Smooth muscle cell (in vitro differentiated cells): ENCODE measurements around the gene CD109. TPM values are rescaled to one million over a fixed set of nuclear protein-coding genes. Genes with fewer than 3 reads are reported as not detected.
A peak's percentile ranks its signal among the peaks of the same experiment; 100 is the strongest.
"Not testable (repeated sequence)": the region's sequence is repeated elsewhere in the genome, so short reads cannot be mapped to it uniquely, and the experiment has no call there.

Experiments
- DNase-seq: peaks from one replicate; lab custom pipeline; 2025; ENCODE audit not compliant: unreplicated experiment; lab: John Stamatoyannopoulos, UW
- H2AFZ ChIP-seq: fragments of 200-600 bp; sonication (generic); 2 replicates; pipeline ENCODE4 v1.6.0; 2016; ENCODE audit warnings: antibody characterized with exemption, low read depth, mild to moderate bottlenecking
- H3F3A ChIP-seq: fragments of 200-600 bp; sonication (generic); 2 replicates; pipeline ENCODE4 v1.6.0; 2017; ENCODE audit warnings: antibody characterized with exemption, low read depth
- H3K27ac ChIP-seq: fragments of 200-600 bp; sonication (generic); 2 replicates; pipeline ENCODE4 v1.5.1; 2016; ENCODE audit warnings: low read depth, mild to moderate bottlenecking
- H3K27me3 ChIP-seq: fragments of 200-600 bp; sonication (generic); 2 replicates; pipeline ENCODE4 v1.6.1; 2016; ENCODE audit warnings: low read depth, mild to moderate bottlenecking
- H3K36me3 ChIP-seq: fragments of 200-600 bp; sonication (generic); 2 replicates; pipeline ENCODE4 v1.5.1; 2016; ENCODE audit warnings: low read depth
- H3K4me1 ChIP-seq: fragments of 200-600 bp; sonication (generic); 2 replicates; pipeline ENCODE4 v1.5.1; 2016; ENCODE audit warnings: low read depth
- H3K4me2 ChIP-seq: fragments of 200-600 bp; sonication (generic); 2 replicates; pipeline ENCODE4 v1.6.0; 2016; ENCODE audit warnings: mild to moderate bottlenecking
- H3K4me3 ChIP-seq: fragments of 200-600 bp; sonication (generic); 2 replicates; pipeline ENCODE4 v1.5.1; 2016; ENCODE audit warnings: mild to moderate bottlenecking
- H3K79me2 ChIP-seq: fragments of 200-600 bp; sonication (generic); 2 replicates; pipeline ENCODE4 v1.6.0; 2016; ENCODE audit warnings: low read depth, mild to moderate bottlenecking
- H3K9ac ChIP-seq: fragments of 200-600 bp; sonication (generic); 2 replicates; pipeline ENCODE4 v1.6.0; 2016; ENCODE audit warnings: low read depth
- H3K9me3 ChIP-seq: fragments of 200-600 bp; sonication (generic); replicated peaks from 2 replicates; pipeline ENCODE4 v1.5.1; 2016; ENCODE audit warnings: low read depth
- H4K20me1 ChIP-seq: fragments of 200-600 bp; sonication (generic); 2 replicates; pipeline ENCODE4 v1.6.0; 2016; ENCODE audit warnings: low read depth
- WGBS: methylation state at CpG from one replicate; pipeline ENCODE4 v1.1.7; 2016; ENCODE audit warnings: low lambda C conversion rate; 5-methylcytosine and 5-hydroxymethylcytosine counted together
- polyA plus RNA-seq: library from polyadenylated mRNA; unstranded; fragments of >200 nt; fragmentation: Nextera tagmentation; extraction: Ambion mirVana; gene quantifications from 2 replicates; pipeline ENCODE4 v1.2.1, GENCODE V29; 2016
- total RNA-seq: library from RNA; depleted of rRNA; stranded (reverse); fragments of >200 nt; gene quantifications from 2 replicates; pipeline ENCODE4 v1.2.3, GENCODE V29; 2014
- TF ChIP-seq, protein P1 (sequence below): fragments of 200-600 bp; sonication (generic); IDR thresholded peaks from 2 replicates; pipeline ENCODE4 v1.5.1; 2017; ENCODE audit warnings: borderline replicate concordance, mild to moderate bottlenecking, antibody characterized with exemption; ENCODE audit not compliant: insufficient read depth, poor library complexity, severe bottlenecking

The CD109 gene
- total and polyA plus RNA-seq, 2 experiments from 2014 or later: 7.7 to 28.0 TPM

DNA sequence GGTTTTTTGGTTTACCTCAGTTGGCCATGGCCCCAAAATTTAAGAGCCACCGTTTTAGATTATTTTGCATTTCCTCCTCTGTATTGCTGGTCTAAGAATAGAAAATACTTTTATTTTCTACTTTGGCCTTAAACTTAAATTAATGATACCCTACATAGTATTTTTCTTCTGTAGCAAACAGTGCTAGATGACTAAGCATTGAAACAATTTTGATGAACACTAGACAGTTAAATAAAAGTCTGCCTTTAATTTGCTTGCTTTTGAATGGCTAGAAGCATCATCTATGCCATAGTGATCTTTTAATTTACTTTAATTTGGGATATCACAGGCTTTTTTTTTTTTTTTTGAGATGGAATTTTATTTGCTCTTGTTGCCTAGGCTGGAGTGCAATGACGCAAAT, 106.4 kb downstream of the CD109 start:
- TF ChIP-seq, protein P1, sequence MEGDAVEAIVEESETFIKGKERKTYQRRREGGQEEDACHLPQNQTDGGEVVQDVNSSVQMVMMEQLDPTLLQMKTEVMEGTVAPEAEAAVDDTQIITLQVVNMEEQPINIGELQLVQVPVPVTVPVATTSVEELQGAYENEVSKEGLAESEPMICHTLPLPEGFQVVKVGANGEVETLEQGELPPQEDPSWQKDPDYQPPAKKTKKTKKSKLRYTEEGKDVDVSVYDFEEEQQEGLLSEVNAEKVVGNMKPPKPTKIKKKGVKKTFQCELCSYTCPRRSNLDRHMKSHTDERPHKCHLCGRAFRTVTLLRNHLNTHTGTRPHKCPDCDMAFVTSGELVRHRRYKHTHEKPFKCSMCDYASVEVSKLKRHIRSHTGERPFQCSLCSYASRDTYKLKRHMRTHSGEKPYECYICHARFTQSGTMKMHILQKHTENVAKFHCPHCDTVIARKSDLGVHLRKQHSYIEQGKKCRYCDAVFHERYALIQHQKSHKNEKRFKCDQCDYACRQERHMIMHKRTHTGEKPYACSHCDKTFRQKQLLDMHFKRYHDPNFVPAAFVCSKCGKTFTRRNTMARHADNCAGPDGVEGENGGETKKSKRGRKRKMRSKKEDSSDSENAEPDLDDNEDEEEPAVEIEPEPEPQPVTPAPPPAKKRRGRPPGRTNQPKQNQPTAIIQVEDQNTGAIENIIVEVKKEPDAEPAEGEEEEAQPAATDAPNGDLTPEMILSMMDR: no peak
- H3K4me1 ChIP-seq: peaks cover 14% of the 10 kb centered on the region
- no peaks in the 10 kb centered on the region for H3K9me3 ChIP-seq
- no peaks in the 10 kb centered on the region for H3K27me3 ChIP-seq
- no peak overlapping the region for H3K9ac ChIP-seq
- no peak overlapping the region for H2AFZ ChIP-seq
- WGBS: 90% methylated on average over 2 of the region's 2 CpGs
- H3K79me2 ChIP-seq: no peaks in the 10 kb centered on the region
- no peaks in the 10 kb centered on the region for H3K36me3 ChIP-seq
- H3K4me2 ChIP-seq: no peak overlapping the region
- H3F3A ChIP-seq: peaks cover 13% of the 10 kb centered on the region
- no peaks in the 10 kb centered on the region for H4K20me1 ChIP-seq
- no peak overlapping the region for H3K27ac ChIP-seq
- DNase-seq: no peak
- no peak overlapping the region for H3K4me3 ChIP-seq

DNA sequence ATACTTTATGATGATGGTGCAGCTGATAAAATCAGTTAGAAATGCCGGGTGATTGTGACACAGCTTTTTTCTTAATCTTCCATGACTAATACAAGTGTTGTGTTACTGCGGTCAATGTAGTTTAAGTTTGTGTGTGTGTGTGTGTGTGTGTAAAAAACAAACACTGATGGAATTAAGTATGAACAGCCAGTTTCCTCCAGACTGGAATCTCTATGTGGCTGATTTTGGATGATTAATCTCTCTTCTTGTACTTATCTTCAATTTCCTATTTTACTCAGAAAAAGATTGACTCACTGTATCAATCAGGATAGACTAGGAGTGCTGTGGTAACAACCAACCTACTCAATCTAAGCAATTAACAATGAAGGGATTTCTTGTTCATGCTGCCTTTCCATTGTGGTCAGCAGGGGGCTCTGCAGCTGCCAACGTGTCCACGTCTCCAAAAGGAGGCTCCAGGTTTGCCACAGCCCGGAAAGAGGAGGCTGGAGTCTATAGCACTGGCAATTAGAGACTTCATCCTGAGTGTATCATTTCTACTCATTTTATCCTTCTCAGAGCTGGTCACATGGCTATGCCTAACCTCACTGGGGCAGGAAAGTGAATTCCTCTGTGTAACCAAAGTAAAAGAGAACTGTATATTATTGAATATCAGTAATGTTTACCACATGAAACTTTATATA, 107.7 kb downstream of the CD109 start:
- no peak overlapping the region for H2AFZ ChIP-seq

DNA sequence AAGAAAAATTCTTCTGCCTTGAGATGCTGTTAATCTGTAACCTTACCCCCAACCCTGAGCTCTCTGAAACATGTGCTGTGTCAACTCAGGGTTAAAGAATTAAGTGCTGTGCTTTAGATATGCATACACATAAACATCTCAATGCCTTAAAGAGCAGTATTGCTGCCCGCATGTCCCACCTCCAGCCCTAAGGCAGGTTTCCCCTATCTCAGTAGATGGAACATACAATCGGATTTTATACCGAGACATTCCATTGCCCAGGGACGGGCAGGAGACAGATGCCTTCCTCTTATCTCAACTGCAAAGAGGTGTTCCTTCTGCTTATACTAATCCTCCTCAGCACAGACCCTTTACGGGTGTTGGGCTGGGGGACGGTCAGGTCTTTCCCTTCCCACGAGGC, 109.2 kb downstream of the CD109 start:
- H3K4me2 ChIP-seq, H3K27me3 ChIP-seq, H3K27ac ChIP-seq, H2AFZ ChIP-seq, H4K20me1 ChIP-seq, H3K36me3 ChIP-seq, H3K9ac ChIP-seq, H3K79me2 ChIP-seq, H3K4me3 ChIP-seq, H3K9me3 ChIP-seq, DNase-seq: not testable (repeated sequence)
- Histone ChIP-seq H3F3A (peaks cover 13% of the 10 kb centered on the region), H3K4me1 (peaks cover 14% of the 10 kb centered on the region)
- 82% methylated on average over 7 of the region's 7 CpGs for WGBS

More for the DNA sequence above, 107.7 kb downstream of the CD109 start:
- peaks cover 14% of the 10 kb centered on the region for H3K4me1 ChIP-seq
- H3K27me3 ChIP-seq: no peaks in the 10 kb centered on the region
- H3K4me3 ChIP-seq: no peak overlapping the region
- no peaks in the 10 kb centered on the region for H3K36me3 ChIP-seq
- DNase-seq: no peak
- peak overlapping the region; percentile 85 for H3K27ac ChIP-seq
- 13% methylated on average over 5 of the region's 5 CpGs for WGBS
- H3F3A ChIP-seq: peaks cover 13% of the 10 kb centered on the region
- H3K9ac ChIP-seq: peak overlapping the region; percentile 23
- TF ChIP-seq, protein P1: peak; percentile 49
- no peaks in the 10 kb centered on the region for H4K20me1 ChIP-seq
- peak overlapping the region; percentile 62 for H3K4me2 ChIP-seq
- H3K9me3 ChIP-seq: no peaks in the 10 kb centered on the region
- H3K79me2 ChIP-seq: no peaks in the 10 kb centered on the region

DNA sequence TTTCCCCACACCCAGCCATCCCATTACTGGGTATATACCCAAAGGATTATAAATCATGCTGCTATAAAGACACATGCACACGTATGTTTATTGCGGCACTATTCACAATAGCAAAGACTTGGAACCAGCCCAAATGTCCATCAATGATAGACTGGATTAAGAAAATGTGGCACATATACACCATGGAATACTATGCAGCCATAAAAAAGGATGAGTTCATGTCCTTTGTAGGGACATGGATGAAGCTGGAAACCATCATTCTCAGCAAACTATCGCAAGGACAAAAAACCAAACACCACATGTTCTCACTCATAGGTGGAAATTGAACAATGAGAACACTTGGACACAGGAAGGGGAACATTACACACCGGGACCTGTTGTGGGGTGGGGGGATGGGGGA, 110.0 kb downstream of the CD109 start:
- H3K79me2 ChIP-seq, DNase-seq, H4K20me1 ChIP-seq, H2AFZ ChIP-seq, H3K27me3 ChIP-seq, H3K4me3 ChIP-seq, H3K36me3 ChIP-seq, H3K27ac ChIP-seq, H3K9ac ChIP-seq, H3K4me2 ChIP-seq, H3K9me3 ChIP-seq: not testable (repeated sequence)
- H3K4me1 ChIP-seq: peaks cover 14% of the 10 kb centered on the region
- 94% methylated on average over 3 of the region's 4 CpGs for WGBS
- peaks cover 13% of the 10 kb centered on the region for H3F3A ChIP-seq
